Panc1 (cell line): Measurements from ENCODE around the gene MYH7.

Experiments used
- CTCF ChIP-seq: fragments of 450-650 bp; IDR thresholded peaks from 2 replicates; pipeline ENCODE4 v1.5.1; 2017; ENCODE audit warnings: mild to moderate bottlenecking
- POLR2AphosphoS5 ChIP-seq: IDR thresholded peaks from 2 replicates; pipeline ENCODE4 v1.6.1; 2012; ENCODE audit warnings: mild to moderate bottlenecking, low read depth, low read length, moderate library complexity
- REST ChIP-seq, 2 experiments: IDR thresholded peaks; 2 replicates each; pipeline ENCODE4 v1.6.1; 2011 to 2012; ENCODE audit warnings: low read depth in 2 of 2, control low read depth in 1 of 2, low read length in 1 of 2, mild to moderate bottlenecking in 1 of 2, moderate library complexity in 1 of 2; ENCODE audit not compliant: insufficient read depth in 1 of 2
- SIN3A ChIP-seq: IDR thresholded peaks from 2 replicates; pipeline ENCODE4 v1.6.1; 2012; ENCODE audit warnings: low read depth, mild to moderate bottlenecking, low read length, moderate library complexity, borderline replicate concordance; ENCODE audit not compliant: insufficient read depth
- TCF7L2 ChIP-seq: IDR thresholded peaks from 2 replicates; pipeline ENCODE4 v1.6.1; 2011; ENCODE audit warnings: mild to moderate bottlenecking, low read depth, low read length, inconsistent platforms

- TF ChIP-seq POLR2AphosphoS5: no peak
- TF ChIP-seq CTCF: no peak
- no peak for TF ChIP-seq SIN3A
- no peak for TF ChIP-seq TCF7L2
- TF ChIP-seq REST (IDR thresholded peaks at IDR 0.05; ENCODE audit: insufficient read depth in 1 of 2, low read depth in 2 of 2, low read length in 1 of 2): no peak
Observed at GRCh38 chr14:23416801-23417200, 18.7 kb downstream of the MYH7 start.
